Anterior cingulate cortex (tissue), 58 donors: Measurements from ENCODE around the gene DHX40.
"Not testable (repeated sequence)": the region's sequence is repeated elsewhere in the genome, so short reads cannot be mapped to it uniquely, and the experiment has no call there.

Experiments used
- DNase-seq, 58 donors: peaks; one replicate each; lab custom pipeline; 2025; lab: John Stamatoyannopoulos, UW

DHX40 gene

GRCh38 chr17:59627770-59628171, 62.4 kb downstream of the DHX40 start:
- no peak for DNase-seq

GRCh38 chr17:59629174-59629573, 63.8 kb downstream of the DHX40 start:
- no peak for DNase-seq

DNA sequence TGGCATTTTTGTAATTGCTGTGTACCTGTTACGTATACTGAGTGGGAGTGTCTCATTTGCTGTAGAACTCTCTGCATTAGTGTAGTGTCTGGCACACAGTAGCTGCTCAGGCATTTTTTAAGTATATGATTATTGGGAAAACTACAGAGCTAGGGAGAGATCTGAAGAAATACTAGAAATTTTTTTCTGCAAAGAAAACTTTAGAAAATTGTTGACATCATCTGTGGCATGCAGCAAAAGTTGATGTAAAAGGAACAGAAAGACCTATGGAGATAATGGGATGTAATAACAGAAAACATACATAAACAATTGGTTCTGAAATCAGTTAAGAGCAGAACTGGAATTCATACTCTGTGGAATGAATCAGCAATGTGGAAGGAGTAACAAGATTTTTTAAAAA, 65.9 kb downstream of the DHX40 start:
- no peak for DNase-seq

DNA sequence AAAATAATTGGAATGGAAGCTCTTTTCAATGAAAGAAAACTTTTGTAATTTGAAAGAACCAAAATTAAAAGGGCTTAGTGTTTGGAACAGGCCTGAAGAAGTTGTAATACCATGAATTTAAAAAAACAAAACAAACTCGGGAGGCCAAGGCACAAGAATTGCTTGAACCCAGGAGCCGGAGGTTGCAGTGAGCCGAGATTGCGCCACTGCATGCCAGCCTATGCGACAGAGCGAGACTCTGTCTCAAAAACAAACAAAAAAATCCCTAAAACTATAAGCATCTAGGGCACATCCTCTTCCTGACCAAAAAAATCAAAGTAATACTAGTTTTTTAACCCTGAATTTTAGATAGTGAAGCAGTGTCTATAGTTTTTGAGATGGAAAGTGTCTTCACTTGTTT, 67.0 kb downstream of the DHX40 start:
- DNase-seq, result no peak

- no peak for DNase-seq
Measured at GRCh38 chr17:59633658-59634359, 68.4 kb downstream of the DHX40 start.

GRCh38 chr17:59634632-59635541, 69.5 kb downstream of the DHX40 start:
- no peak for DNase-seq

DNA sequence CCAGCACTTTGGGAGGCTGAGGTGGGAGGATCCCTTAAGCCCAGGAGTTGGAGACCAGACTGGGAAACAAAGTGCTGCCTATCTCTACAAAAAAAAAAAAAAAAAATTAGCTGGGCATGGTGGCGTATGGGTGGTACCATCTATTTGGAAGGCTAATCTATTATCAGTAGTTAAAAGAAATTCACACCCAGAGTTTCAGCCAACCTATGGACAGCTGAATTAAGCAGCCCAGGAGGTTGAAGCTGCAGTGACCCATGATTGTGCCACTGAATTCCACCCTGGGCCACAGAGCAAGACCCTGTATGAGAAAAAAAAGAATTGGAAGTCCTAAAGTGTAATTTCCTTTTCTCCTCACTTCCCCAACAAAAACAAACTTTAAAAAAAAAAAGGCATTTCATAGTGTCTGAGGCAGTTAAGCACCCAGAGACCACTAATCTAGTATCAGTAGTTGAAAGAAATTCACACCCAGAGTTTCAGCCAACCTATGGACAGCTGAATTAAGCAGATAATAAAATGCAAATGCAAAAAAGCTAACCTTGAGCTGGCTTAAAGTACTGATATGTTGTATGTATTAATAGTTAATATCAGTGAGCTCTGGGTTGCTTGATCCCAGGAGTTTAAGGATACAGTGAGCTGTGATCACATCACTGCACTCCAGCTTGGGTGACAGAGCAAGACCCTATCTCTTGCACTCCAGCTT, 72.4 kb downstream of the DHX40 start:
- DNase-seq, result no peak

DNA sequence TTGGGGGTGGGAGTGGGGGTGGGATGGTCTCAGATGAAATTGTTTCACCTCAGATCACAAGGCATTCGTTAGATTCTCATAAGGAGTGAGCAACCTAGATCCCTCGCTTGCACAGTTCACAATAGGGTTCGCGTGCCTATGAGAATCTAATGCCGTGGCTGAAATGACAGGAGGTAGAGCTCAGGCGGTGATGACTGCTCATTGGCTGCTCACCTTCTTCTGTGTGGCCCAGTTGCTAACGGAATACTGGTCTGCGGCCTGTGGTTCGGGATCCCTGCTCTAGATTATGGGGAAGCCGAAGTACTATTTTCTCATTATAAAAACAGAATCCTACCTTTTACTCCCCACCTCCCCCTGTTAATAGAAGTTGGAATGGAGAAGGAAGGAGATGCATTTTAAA, 73.1 kb downstream of the DHX40 start:
- DNase-seq, result no peak

DNA sequence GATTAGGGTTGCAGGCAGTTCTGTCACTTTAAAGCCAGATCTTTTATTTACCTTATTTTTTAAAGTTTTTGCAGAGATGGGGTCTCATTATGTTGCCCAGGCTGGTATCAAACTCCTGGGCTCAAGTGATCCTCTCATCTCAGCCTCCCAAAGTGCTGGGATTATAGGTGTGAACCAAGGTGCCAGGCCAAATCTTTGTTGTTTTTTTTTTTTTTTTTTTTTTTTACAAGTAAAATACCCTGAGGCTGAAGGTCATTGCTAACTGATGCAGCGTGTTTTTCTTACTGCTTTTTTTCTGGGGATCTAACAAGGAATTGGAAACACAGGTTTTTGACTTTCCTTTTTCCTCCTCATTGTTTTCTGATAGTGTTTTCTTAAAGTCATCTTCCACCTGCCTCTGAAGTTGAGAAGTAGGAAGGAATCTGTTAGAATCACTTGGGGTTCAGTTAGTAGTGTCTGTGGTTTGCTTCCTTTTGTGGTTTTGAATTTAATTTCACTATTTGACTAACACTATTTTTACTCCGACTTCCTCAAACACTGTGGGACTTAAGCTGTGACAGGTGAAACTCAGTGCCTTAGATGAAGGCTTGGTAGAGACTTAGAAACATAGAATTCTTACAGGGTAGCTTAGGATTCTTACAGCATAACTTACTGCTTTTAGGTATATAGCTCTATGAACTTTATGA, 76.5 kb downstream of the DHX40 start:
- DNase-seq, result no peak

DNA sequence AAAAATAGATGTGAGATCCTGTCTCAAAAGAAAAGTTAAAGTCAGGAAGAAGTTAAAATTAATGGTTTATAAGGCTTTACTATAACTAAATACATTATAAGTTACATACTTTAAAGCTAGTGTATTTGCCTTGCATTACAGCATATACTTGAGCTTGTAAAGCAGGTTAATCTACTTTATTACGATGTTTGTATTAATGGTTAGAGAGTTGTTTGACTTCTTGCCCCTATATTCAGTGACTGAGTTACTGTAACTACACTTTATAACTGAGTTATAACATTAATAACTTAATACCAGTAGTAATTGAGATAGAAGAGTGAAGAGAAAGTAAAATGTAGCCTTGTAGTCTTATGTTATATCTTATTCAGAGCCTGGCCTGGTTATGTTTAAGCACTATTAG, 77.2 kb downstream of the DHX40 start:
- no peak for DNase-seq

- DNase-seq, result no peak
Measured at GRCh38 chr17:59643159-59644140, 78.0 kb downstream of the DHX40 start.

DNA sequence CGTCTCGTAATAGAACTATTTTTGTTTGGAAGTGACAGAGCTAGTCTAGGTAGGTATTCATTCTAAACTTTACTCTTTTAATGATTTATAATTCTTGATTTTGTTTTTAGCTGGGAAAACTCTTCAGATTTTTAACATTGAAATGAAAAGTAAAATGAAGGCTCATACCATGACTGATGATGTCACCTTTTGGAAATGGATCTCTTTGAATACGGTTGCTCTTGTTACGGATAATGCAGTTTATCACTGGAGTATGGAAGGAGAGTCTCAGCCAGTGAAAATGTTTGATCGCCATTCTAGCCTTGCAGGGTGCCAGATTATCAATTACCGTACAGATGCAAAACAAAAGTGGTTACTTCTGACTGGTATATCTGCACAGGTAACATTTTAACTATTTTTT, 81.9 kb downstream of the DHX40 start:
- DNase-seq, result no peak

- DNase-seq, result no peak
Measured at GRCh38 chr17:59649886-59650285, 84.5 kb downstream of the DHX40 start.

GRCh38 chr17:59650642-59651041, 85.2 kb downstream of the DHX40 start:
- peak in 2 of 58 donors; percentile 2 for DNase-seq

GRCh38 chr17:59651346-59651745, 85.9 kb downstream of the DHX40 start:
- DNase-seq, result no peak

DNA sequence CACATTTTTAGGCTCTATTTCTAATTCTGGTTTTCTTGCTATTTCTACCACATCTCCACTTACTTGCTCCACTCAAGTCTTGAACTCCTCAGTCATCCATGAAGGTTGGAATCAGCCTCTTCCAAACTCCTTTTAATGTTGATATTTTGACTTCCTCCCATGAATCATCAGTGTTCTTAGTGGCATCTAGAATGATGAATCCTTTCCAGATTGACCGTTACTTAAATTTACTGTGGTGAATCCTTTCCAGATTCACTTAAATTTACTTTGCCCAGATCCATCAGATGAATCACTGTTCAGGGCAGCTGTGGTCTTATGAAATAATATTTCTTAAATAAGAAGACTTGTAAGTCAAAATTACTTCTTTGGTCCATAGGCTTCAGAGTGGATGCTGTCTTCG, 86.7 kb downstream of the DHX40 start:
- no peak for DNase-seq

DNA sequence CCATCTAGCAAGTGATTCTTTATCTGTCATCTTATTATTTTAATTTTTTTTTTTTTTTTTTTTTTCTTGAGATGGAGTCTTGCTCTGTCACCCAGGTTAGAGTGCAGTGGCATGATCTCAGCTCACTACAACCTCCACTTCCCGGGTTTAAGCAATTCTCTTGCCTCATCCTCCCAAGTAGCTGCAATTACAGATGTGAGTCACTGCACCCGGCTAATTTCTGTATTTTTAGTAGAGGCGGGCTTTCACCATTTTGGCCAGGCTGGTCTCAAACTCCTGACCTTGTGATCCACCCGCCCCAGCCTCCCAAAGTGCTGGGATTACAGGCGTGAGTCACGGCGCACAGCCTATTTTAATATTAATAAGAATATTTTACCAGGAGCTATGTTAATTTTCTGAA, 91.2 kb downstream of the DHX40 start:
- not testable (repeated sequence) for DNase-seq
